ENCODE data around the gene BAAT. TPM values are rescaled to one million over a fixed set of nuclear protein-coding genes. Genes with fewer than 3 reads are reported as not detected.

BAAT gene
- total and polyA plus RNA-seq, 2 of the 13 experiments (the other 11 are each of a cell fraction or from before 2014, with no cell fraction given) = 0.71 to 7.9 TPM

- TF ChIP-seq IRF9 (CRISPR knock-in tag; IDR thresholded peaks at IDR 0.05; ENCODE audit: borderline replicate concordance) (no peak), ZMYM2 (CRISPR knock-in tag; IDR thresholded peaks at IDR 0.05) (0 out of 2 replicates have a peak, but pooled peaks have one; percentile 49), MIER3 (CRISPR knock-in tag; IDR thresholded peaks at IDR 0.05; ENCODE audit: borderline replicate concordance) (0 out of 2 replicates have a peak, but pooled peaks have one; percentile 0), ZGPAT (CRISPR knock-in tag; IDR thresholded peaks at IDR 0.05) (no peak), TCF7 (IDR thresholded peaks at IDR 0.05; ENCODE audit: low read depth) (no peak), SMYD3 (CRISPR knock-in tag; IDR thresholded peaks at IDR 0.05) (peak; percentile 91; the same call in 1 of the 2 replicates), ZNF782 (CRISPR knock-in tag; IDR thresholded peaks at IDR 0.05; ENCODE audit: borderline replicate concordance) (no peak), HMG20B (CRISPR knock-in tag; conservative IDR thresholded peaks at IDR 0.05) (no peak), CHD4 (IDR thresholded peaks at IDR 0.05; ENCODE audit: borderline replicate concordance, low read length) (peak; percentile 89; the same call in 1 of the 2 replicates), JARID2 (CRISPR knock-in tag; IDR thresholded peaks at IDR 0.05; ENCODE audit: insufficient replicate concordance) (no peak), KDM5A (IDR thresholded peaks at IDR 0.05; ENCODE audit: borderline replicate concordance, low read length) (no peak), MAF1 (CRISPR knock-in tag; IDR thresholded peaks at IDR 0.05; ENCODE audit: borderline replicate concordance) (0 out of 2 replicates have a peak, but pooled peaks have one; percentile 40), EHMT2 (IDR thresholded peaks at IDR 0.05; ENCODE audit: borderline replicate concordance, low read depth, low read length) (peak; percentile 95), ZNF713 (CRISPR knock-in tag; IDR thresholded peaks at IDR 0.05) (no peak), HDAC2 (CRISPR knock-in tag; IDR thresholded peaks at IDR 0.05) (no peak; the same call in 1 of the 2 replicates), ZNF788 (CRISPR knock-in tag; IDR thresholded peaks at IDR 0.05; ENCODE audit: borderline replicate concordance) (0 out of 2 replicates have a peak, but pooled peaks have one; percentile 14), ASH2L (IDR thresholded peaks at IDR 0.05; ENCODE audit: insufficient read length, low read depth, low read length) (peak; percentile 38), ZNF563 (CRISPR knock-in tag; IDR thresholded peaks at IDR 0.05) (peak; percentile 34; the same call in 1 of the 2 replicates), HNRNPH1 (optimal IDR thresholded peaks at IDR 0.05; ENCODE audit: low read depth, low read length) (no peak), ZSCAN22 (CRISPR knock-in tag; IDR thresholded peaks at IDR 0.05) (no peak), DRAP1 (CRISPR knock-in tag; IDR thresholded peaks at IDR 0.05) (no peak), ZNF383 (CRISPR knock-in tag; IDR thresholded peaks at IDR 0.05; ENCODE audit: borderline replicate concordance) (peak; percentile 47; the same call in 1 of the 2 replicates), POGZ (CRISPR knock-in tag; IDR thresholded peaks at IDR 0.05) (no peak), ISX (CRISPR knock-in tag; conservative IDR thresholded peaks at IDR 0.05) (no peak), ETV6 (CRISPR knock-in tag; conservative IDR thresholded peaks at IDR 0.05) (no peak)
These were observed 29.8 kb downstream of the BAAT start (continued) for GRCh38 chr9:101354765-101355708.

Data from HepG2 (cell line).